Ovary (tissue), 9 donors: ENCODE data around the gene NFATC3. TPM values are rescaled to one million over a fixed set of nuclear protein-coding genes. Genes with fewer than 3 reads are reported as not detected.
"Not testable (repeated sequence)": the region's sequence is repeated elsewhere in the genome, so short reads cannot be mapped to it uniquely, and the experiment has no call there.

Experiments used
- DNase-seq, 5 donors: peaks; one replicate each; pipeline ENCODE4 v3.0.0-alpha.2; 2019 to 2020
- H3K27ac ChIP-seq, 2 donors: fragments of 200-600 bp; one replicate each; pipeline versions ENCODE4 v1.5.1 to v1.8.0; 2019 to 2022
- H3K27me3 ChIP-seq: fragments of 200-600 bp; one replicate; pipeline ENCODE4 v1.8.0; 2022
- H3K36me3 ChIP-seq: fragments of 200-600 bp; sonication (generic); one replicate; pipeline ENCODE4 v1.5.1; 2019
- H3K4me1 ChIP-seq: one replicate; pipeline ENCODE4 v1.8.1; 2013; ENCODE audit warnings: mild to moderate bottlenecking, moderate library complexity; ENCODE audit not compliant: insufficient read depth
- H3K4me3 ChIP-seq: fragments of 200-600 bp; sonication (generic); one replicate; pipeline ENCODE4 v1.5.1; 2017
- H3K9me3 ChIP-seq, 2 donors: fragments of 200-600 bp in 1 of 2; sonication (generic) in 1 of 2; one replicate each; pipeline versions ENCODE4 v1.5.1 to v1.8.1; 2013 to 2019; ENCODE audit warnings: mild to moderate bottlenecking in 1 of 2, moderate library complexity in 1 of 2
- EP300 ChIP-seq: sonication (generic); formaldehyde crosslinking; IDR thresholded peaks from one replicate; pipeline ENCODE4 v1.6.1; 2017; ENCODE audit warnings: antibody characterized with exemption
- POLR2A ChIP-seq: fragments of 450-650 bp; IDR thresholded peaks from one replicate; pipeline ENCODE4 v1.6.1; 2017; ENCODE audit warnings: antibody characterized with exemption, mild to moderate bottlenecking, moderate library complexity
- WGBS, 3 donors: extraction: QIAGEN DNeasy Blood & Tissue Kit in 1 of 3; methylation state at CpG; one replicate each; pipeline versions ENCODE4 v1.1.5 to v1.1.7; 2013 to 2017; 5-methylcytosine and 5-hydroxymethylcytosine counted together
- intact Hi-C, 4 donors: fragments of 100-400 bp; cut with DNase I; formaldehyde crosslinking; loops; one replicate each; pipeline versions ENCODE4 v1.11.0 to v1.15.1; 2022 to 2023
- polyA plus RNA-seq, 2 donors: library from polyadenylated mRNA; stranded (reverse); fragments of 200-250 nt in 1 of 2; fragments of 350-450 nt in 1 of 2; fragmentation: Illumina TruSeq in 1 of 2; extraction: RNeasy Lipid Tissue Mini Kit (QIAGEN cat#74804) in 1 of 2; gene quantifications; one replicate each; pipeline ENCODE4 v1.2.3, GENCODE V29; 2013 to 2014
- total RNA-seq, 7 donors: library from RNA; depleted of rRNA in 2 of 7; stranded (reverse); fragments of >200 nt in 2 of 7; fragmentation: NEBNext Ultra II Directional in 3 of 7; extraction: Animal tissue kit (Norgen Biotek cat#: 25700) in 3 of 7; gene quantifications; one replicate each; pipeline versions ENCODE4 v1.1.0 to v1.2.4, GENCODE V29; 2016 to 2023
- TF ChIP-seq, protein P1 (sequence below), 3 donors: fragments of 450-650 bp in 2 of 3; fragments of 200-600 bp in 1 of 3; IDR thresholded peaks; one replicate each; pipeline versions ENCODE4 v1.5.1 to v1.8.0; 2016 to 2022; ENCODE audit warnings: antibody characterized with exemption in 3 of 3, mild to moderate bottlenecking in 1 of 3
- donor health status: DM: no; HTN: no; CAD: no; lungs with moderate emphysema.
- donor health status: DM: no; HTN: no; CAD: no.
- donor health status: Bipolar disorder and iron deficiency.
- donor health status: DM: yes; HTN: yes; CAD: no.
- donor health status: DM: no; HTN: no; CAD: no.
- donor health status: DM: yes; HTN: yes; CAD: no.

Gene NFATC3
- total and polyA plus RNA-seq, 9 donors, result 12.5 to 77.1 (median 43.6) TPM

DNA sequence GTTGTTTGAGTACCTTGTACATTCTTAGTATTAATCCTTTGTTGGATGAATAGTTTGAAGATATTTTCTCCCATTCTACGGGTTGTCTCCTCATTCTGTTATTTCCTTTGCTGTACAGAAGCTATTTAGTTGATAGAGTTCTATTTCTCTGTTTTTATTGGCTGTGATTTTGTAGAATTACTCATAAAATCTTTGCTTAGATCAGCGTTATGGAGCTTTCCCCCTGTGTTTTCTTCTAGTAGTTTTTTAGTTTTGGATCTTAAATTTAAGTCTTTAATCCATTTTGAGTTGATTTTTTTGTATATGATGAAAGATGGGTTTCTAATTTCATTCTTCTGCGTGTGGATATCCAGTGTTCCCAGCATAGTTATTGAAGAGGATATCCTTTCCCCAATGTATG, 45.4 kb downstream of the NFATC3 start:
- intact Hi-C loops, result no loop called here
- H3K9me3 ChIP-seq, result no peaks in the 10 kb centered on the region
- H3K36me3 ChIP-seq, result no peaks in the 10 kb centered on the region
- TF ChIP-seq POLR2A (no peak), EP300 (no peak)
- TF ChIP-seq, protein P1, sequence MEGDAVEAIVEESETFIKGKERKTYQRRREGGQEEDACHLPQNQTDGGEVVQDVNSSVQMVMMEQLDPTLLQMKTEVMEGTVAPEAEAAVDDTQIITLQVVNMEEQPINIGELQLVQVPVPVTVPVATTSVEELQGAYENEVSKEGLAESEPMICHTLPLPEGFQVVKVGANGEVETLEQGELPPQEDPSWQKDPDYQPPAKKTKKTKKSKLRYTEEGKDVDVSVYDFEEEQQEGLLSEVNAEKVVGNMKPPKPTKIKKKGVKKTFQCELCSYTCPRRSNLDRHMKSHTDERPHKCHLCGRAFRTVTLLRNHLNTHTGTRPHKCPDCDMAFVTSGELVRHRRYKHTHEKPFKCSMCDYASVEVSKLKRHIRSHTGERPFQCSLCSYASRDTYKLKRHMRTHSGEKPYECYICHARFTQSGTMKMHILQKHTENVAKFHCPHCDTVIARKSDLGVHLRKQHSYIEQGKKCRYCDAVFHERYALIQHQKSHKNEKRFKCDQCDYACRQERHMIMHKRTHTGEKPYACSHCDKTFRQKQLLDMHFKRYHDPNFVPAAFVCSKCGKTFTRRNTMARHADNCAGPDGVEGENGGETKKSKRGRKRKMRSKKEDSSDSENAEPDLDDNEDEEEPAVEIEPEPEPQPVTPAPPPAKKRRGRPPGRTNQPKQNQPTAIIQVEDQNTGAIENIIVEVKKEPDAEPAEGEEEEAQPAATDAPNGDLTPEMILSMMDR (IDR thresholded peaks at IDR 0.05), result no peak
- no peak for DNase-seq
- H3K27me3 ChIP-seq, result no peaks in the 10 kb centered on the region
- 85 to 90% (median 87%) methylated on average over 3 of the region's 3 CpGs for WGBS, 3 donors
- H3K4me3 ChIP-seq, result no peak overlapping the region
- H3K4me1 ChIP-seq, result no peaks in the 10 kb centered on the region
- no peak overlapping the region for H3K27ac ChIP-seq

- Histone ChIP-seq H3K9me3 (no peaks in the 10 kb centered on the region), H3K27ac (no peak overlapping the region), H3K27me3 (no peaks in the 10 kb centered on the region), H3K4me1 (no peaks in the 10 kb centered on the region), H3K36me3 (no peaks in the 10 kb centered on the region), H3K4me3 (no peak overlapping the region)
- DNase-seq, result no peak
- TF ChIP-seq EP300 (no peak), POLR2A (no peak)
- TF ChIP-seq, protein P1 (IDR thresholded peaks at IDR 0.05), result no peak
- 96 to 98% (median 97%) methylated on average over 2 of the region's 2 CpGs for WGBS, 3 donors
- intact Hi-C loops, result no loop called here
Measured at GRCh38 chr16:68131813-68132706, 46.9 kb downstream of the NFATC3 start.

GRCh38 chr16:68133000-68133399, 47.8 kb downstream of the NFATC3 start:
- H3K9me3 ChIP-seq, H3K36me3 ChIP-seq, intact Hi-C loops, H3K4me1 ChIP-seq, DNase-seq, H3K27ac ChIP-seq, H3K27me3 ChIP-seq, H3K4me3 ChIP-seq: not testable (repeated sequence)
- WGBS, 3 donors, result 95 to 98% (median 96%) methylated on average over 4 of the region's 4 CpGs

GRCh38 chr16:68134644-68135043, 49.5 kb downstream of the NFATC3 start:
- Histone ChIP-seq H3K27ac (no peak overlapping the region), H3K27me3 (no peaks in the 10 kb centered on the region), H3K4me3 (no peak overlapping the region), H3K36me3 (no peaks in the 10 kb centered on the region), H3K4me1 (no peaks in the 10 kb centered on the region), H3K9me3 (no peaks in the 10 kb centered on the region)
- no peak for DNase-seq
- TF ChIP-seq, protein P1 (IDR thresholded peaks at IDR 0.05), result no peak
- no peak for TF ChIP-seq POLR2A
- TF ChIP-seq EP300, result no peak
- intact Hi-C loops, result no loop called here
- WGBS, 3 donors, result 90 to 97% (median 92%) methylated on average over 1 of the region's 1 CpG

DNA sequence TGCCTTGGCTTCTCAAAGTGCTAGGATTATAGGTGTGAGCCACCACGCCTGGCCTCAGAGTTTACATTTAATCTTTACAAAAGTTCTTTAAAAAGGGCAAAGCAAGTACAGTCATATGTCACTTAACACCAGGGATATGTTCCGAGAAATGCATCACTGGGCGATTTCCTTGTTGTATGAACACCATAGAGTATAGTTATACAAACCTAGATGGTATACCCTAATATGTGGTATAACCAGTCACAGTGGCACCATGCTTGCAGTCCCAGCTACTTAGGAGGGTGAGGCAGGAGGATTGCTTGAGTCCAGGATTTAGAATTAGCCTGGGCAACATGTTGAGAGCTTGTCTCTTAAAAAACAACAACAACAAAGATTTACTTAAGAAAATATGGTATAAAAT, 51.3 kb downstream of the NFATC3 start:
- H3K27ac ChIP-seq, result no peak overlapping the region
- H3K36me3 ChIP-seq, result no peaks in the 10 kb centered on the region
- no peaks in the 10 kb centered on the region for H3K4me1 ChIP-seq
- no peak overlapping the region for H3K4me3 ChIP-seq
- DNase-seq, result no peak
- TF ChIP-seq, protein P1 (IDR thresholded peaks at IDR 0.05), result no peak
- TF ChIP-seq EP300 (no peak), POLR2A (no peak)
- intact Hi-C loops, result no loop called here
- no peaks in the 10 kb centered on the region for H3K27me3 ChIP-seq
- no peaks in the 10 kb centered on the region for H3K9me3 ChIP-seq
- WGBS, 3 donors, result 94 to 97% (median 96%) methylated on average over 3 of the region's 3 CpGs
